ENCODE data around the gene SLC2A2.

The SLC2A2 gene

GRCh38 chr3:170992854-170993253 lies 33.7 kb downstream of the SLC2A2 start:
- Histone ChIP-seq H3K36me3 (ENCODE audit: insufficient read depth, low read length) (no peaks in the 10 kb centered on the region), H3K9me3 (ENCODE audit: insufficient read depth, low read depth, low read length) (no peaks in the 10 kb centered on the region), H3K79me2 (ENCODE audit: insufficient read depth, low read length) (no peaks in the 10 kb centered on the region), H3F3A (ENCODE audit: low read depth) (no peaks in the 10 kb centered on the region), H3K4me2 (ENCODE audit: low read depth, low read length, poor library complexity, severe bottlenecking) (no peak overlapping the region), H3K9me2 (replicated peaks; ENCODE audit: low read depth, low read length) (no peaks in the 10 kb centered on the region), H4K20me1 (ENCODE audit: insufficient read depth, low read length, poor library complexity, severe bottlenecking) (no peaks in the 10 kb centered on the region), H2AFZ (ENCODE audit: low read length) (no peak overlapping the region), H3K4me1 (ENCODE audit: insufficient read depth, low read length, poor library complexity, severe bottlenecking) (no peaks in the 10 kb centered on the region), H3K27me3 (ENCODE audit: insufficient read depth, low read length, poor library complexity, severe bottlenecking) (no peaks in the 10 kb centered on the region), H3K4me3 (ENCODE audit: low read length, poor library complexity, severe bottlenecking) (no peak overlapping the region), H3K9ac (ENCODE audit: low read depth, low read length, poor library complexity, severe bottlenecking) (no peak overlapping the region)
- TF ChIP-seq CTCF (conservative IDR thresholded peaks at IDR 0.05; ENCODE audit: low read length) = no peak
- TF ChIP-seq EZH2phosphoT487 (IDR thresholded peaks at IDR 0.05; ENCODE audit: borderline replicate concordance) = no peak

DNA sequence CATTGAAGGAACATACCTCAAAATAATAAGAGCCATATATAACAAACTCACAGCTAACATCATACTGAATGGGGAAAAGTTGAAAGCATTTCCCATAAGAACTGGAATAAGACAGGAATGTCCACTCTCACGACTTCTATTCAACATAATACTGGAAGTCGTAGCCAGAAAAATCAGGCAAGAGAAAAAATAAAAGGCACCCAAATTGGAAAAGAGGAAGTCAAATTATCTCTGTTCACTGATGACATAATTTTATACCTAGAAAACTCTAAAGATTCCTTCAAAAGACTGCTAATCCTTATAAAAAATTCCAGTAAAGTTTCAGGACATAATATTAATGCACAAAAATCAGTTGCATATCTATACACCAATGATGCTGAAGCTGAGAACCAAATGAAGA lies 34.9 kb downstream of the SLC2A2 start:
- H4K20me1 ChIP-seq (ENCODE audit: insufficient read depth, low read length, poor library complexity, severe bottlenecking) = no peaks in the 10 kb centered on the region
- no peak overlapping the region for H2AFZ ChIP-seq (ENCODE audit: low read length)
- H3K79me2 ChIP-seq (ENCODE audit: insufficient read depth, low read length) = no peaks in the 10 kb centered on the region
- H3K4me2 ChIP-seq (ENCODE audit: low read depth, low read length, poor library complexity, severe bottlenecking) = no peak overlapping the region
- no peaks in the 10 kb centered on the region for H3K9me3 ChIP-seq (ENCODE audit: insufficient read depth, low read depth, low read length)
- TF ChIP-seq EZH2phosphoT487 (IDR thresholded peaks at IDR 0.05; ENCODE audit: borderline replicate concordance) (no peak), CTCF (conservative IDR thresholded peaks at IDR 0.05; ENCODE audit: low read length) (no peak)
- H3K9me2 ChIP-seq (replicated peaks; ENCODE audit: low read depth, low read length) = no peaks in the 10 kb centered on the region
- H3K9ac ChIP-seq (ENCODE audit: low read depth, low read length, poor library complexity, severe bottlenecking) = no peak overlapping the region
- no peaks in the 10 kb centered on the region for H3K27me3 ChIP-seq (ENCODE audit: insufficient read depth, low read length, poor library complexity, severe bottlenecking)
- no peaks in the 10 kb centered on the region for H3K4me1 ChIP-seq (ENCODE audit: insufficient read depth, low read length, poor library complexity, severe bottlenecking)
- H3K4me3 ChIP-seq (ENCODE audit: low read length, poor library complexity, severe bottlenecking) = no peak overlapping the region
- H3K36me3 ChIP-seq (ENCODE audit: insufficient read depth, low read length) = no peaks in the 10 kb centered on the region
- H3F3A ChIP-seq (ENCODE audit: low read depth) = no peaks in the 10 kb centered on the region

DNA sequence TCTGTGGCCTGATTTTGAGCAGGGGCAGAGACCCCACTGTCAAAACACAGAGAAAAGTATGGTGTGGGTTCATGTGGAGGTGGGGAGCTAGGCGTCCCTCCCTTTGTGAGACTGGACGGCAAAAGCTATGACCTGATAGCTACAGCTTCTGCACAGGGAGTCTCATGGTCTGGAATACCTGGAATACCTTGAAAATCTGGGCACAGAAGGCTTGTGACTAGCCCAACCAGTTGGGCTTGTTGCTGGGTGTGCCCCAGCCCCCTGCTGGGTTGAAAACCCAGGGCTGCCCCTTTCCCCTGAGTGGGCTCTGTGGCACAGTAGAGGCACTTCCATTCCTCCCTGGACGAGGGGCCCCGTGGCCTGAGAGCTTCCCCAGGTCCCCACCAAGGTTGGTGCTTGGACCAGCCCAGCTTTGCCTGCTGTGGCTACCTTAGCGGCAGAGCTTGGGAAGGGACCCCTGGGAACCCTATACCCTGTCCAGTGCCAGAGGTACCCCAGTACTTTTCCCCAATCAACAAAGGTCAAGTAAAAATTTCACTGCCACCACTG lies 37.3 kb downstream of the SLC2A2 start:
- Histone ChIP-seq H3K4me2 (ENCODE audit: low read depth, low read length, poor library complexity, severe bottlenecking) (no peak overlapping the region), H3K9me3 (ENCODE audit: insufficient read depth, low read depth, low read length) (no peaks in the 10 kb centered on the region; the same call in 1 of the 2 replicates), H4K20me1 (ENCODE audit: insufficient read depth, low read length, poor library complexity, severe bottlenecking) (no peaks in the 10 kb centered on the region), H3K4me1 (ENCODE audit: insufficient read depth, low read length, poor library complexity, severe bottlenecking) (no peaks in the 10 kb centered on the region), H3K79me2 (ENCODE audit: insufficient read depth, low read length) (no peaks in the 10 kb centered on the region), H3F3A (ENCODE audit: low read depth) (no peaks in the 10 kb centered on the region), H3K9me2 (replicated peaks; ENCODE audit: low read depth, low read length) (no peaks in the 10 kb centered on the region), H2AFZ (ENCODE audit: low read length) (no peak overlapping the region), H3K27me3 (ENCODE audit: insufficient read depth, low read length, poor library complexity, severe bottlenecking) (no peaks in the 10 kb centered on the region), H3K9ac (ENCODE audit: low read depth, low read length, poor library complexity, severe bottlenecking) (no peak overlapping the region), H3K4me3 (ENCODE audit: low read length, poor library complexity, severe bottlenecking) (no peak overlapping the region), H3K36me3 (ENCODE audit: insufficient read depth, low read length) (no peaks in the 10 kb centered on the region)
- no peak for TF ChIP-seq CTCF (conservative IDR thresholded peaks at IDR 0.05; ENCODE audit: low read length)
- no peak for TF ChIP-seq EZH2phosphoT487 (IDR thresholded peaks at IDR 0.05; ENCODE audit: borderline replicate concordance)

All from Loucy (cell line).